CD4-positive, alpha-beta memory T cell (primary cell): Measurements from ENCODE around the gene CKB. TPM values are rescaled to one million over a fixed set of nuclear protein-coding genes. Genes with fewer than 3 reads are reported as not detected.

Experiments used
- CTCF ChIA-PET: fragments of 350-600 bp; sonication (Branson Sonifier 250); formaldehyde crosslinking; loops from one replicate; lab custom pipeline; 2021; ENCODE audit warnings: inconsistent platforms; ENCODE audit not compliant: partially characterized antibody; lab: Charles Lee
- POLR2A ChIA-PET: fragments of 350-600 bp; sonication (Branson Sonifier 250); formaldehyde crosslinking; loops from one replicate; lab custom pipeline; 2021; ENCODE audit not compliant: partially characterized antibody; lab: Charles Lee
- DNase-seq, 5 donors: peaks; one replicate each; pipeline versions ENCODE4 v3.0.0 to v3.0.0-alpha.2; 2020 to 2022; ENCODE audit warnings: mixed read lengths in 1 of 5
- H3K27ac ChIP-seq: one replicate; pipeline ENCODE4 v1.7.0; 2013; ENCODE audit warnings: low read depth, low read length
- H3K27me3 ChIP-seq: 2 replicates; pipeline ENCODE4 v1.7.0; 2013; ENCODE audit warnings: mild to moderate bottlenecking, low read length, moderate library complexity; ENCODE audit not compliant: insufficient read depth
- H3K36me3 ChIP-seq: 2 replicates; pipeline ENCODE4 v1.7.0; 2013; ENCODE audit warnings: mild to moderate bottlenecking, low read length, moderate library complexity; ENCODE audit not compliant: insufficient read depth
- H3K4me1 ChIP-seq: 2 replicates; pipeline ENCODE4 v1.7.0; 2013; ENCODE audit warnings: mild to moderate bottlenecking, low read length, moderate library complexity; ENCODE audit not compliant: insufficient read depth
- H3K4me3 ChIP-seq, 2 donors: one replicate each; pipeline ENCODE4 v1.7.0; 2013; ENCODE audit warnings: low read length in 2 of 2, mild to moderate bottlenecking in 1 of 2
- H3K9me3 ChIP-seq, 2 donors: one replicate each; pipeline ENCODE4 v1.7.0; 2013; ENCODE audit warnings: low read length in 2 of 2, control low read depth in 1 of 2; ENCODE audit not compliant: control insufficient read depth in 1 of 2
- H3K27ac Mint-ChIP-seq, 7 donors: one replicate each; pipeline ENCODE4 v1.8.0; 2020 to 2021; ENCODE audit warnings: mixed read lengths in 7 of 7, mild to moderate bottlenecking in 6 of 7, inconsistent platforms in 3 of 7, moderate library complexity in 3 of 7
- H3K27me3 Mint-ChIP-seq, 2 donors: one replicate each; pipeline ENCODE4 v1.8.0; 2020 to 2021; ENCODE audit warnings: mixed read lengths in 2 of 2
- H3K36me3 Mint-ChIP-seq, 2 donors: one replicate each; pipeline ENCODE4 v1.8.0; 2020 to 2021; ENCODE audit warnings: mixed read lengths in 2 of 2, inconsistent platforms in 1 of 2, mild to moderate bottlenecking in 1 of 2
- H3K4me1 Mint-ChIP-seq, 4 donors: one replicate each; pipeline ENCODE4 v1.8.0; 2020 to 2021; ENCODE audit warnings: mixed read lengths in 4 of 4, mild to moderate bottlenecking in 1 of 4
- H3K4me3 Mint-ChIP-seq, 8 donors: one replicate each; pipeline ENCODE4 v1.8.0; 2020 to 2021; ENCODE audit warnings: mixed read lengths in 8 of 8, mild to moderate bottlenecking in 7 of 8, moderate library complexity in 6 of 8, inconsistent platforms in 3 of 8
- H3K9me3 Mint-ChIP-seq, 8 donors: one replicate each; pipeline ENCODE4 v1.8.0; 2020 to 2021; ENCODE audit warnings: mixed read lengths in 8 of 8, mild to moderate bottlenecking in 5 of 8, inconsistent platforms in 3 of 8, moderate library complexity in 1 of 8
- intact Hi-C: fragments of 100-400 bp; cut with micrococcal nuclease; formaldehyde crosslinking; loops from one replicate; pipeline ENCODE4 v1.15.1; 2023
- polyA plus RNA-seq, 2 donors: library from polyadenylated mRNA; unstranded; fragments of 300-500 nt; fragmentation: Illumina TruSeq; gene quantifications; one replicate each; pipeline ENCODE4 v1.2.3, GENCODE V29; 2021
- total RNA-seq, 2 experiments: library from RNA; stranded (reverse); gene quantifications; one replicate each; pipeline ENCODE4 v1.2.3, GENCODE V29; 2021

Gene CKB
- total and polyA plus RNA-seq, 4 experiments from 2014 or later: 2.0 to 3.0 (median 2.5) TPM

DNA sequence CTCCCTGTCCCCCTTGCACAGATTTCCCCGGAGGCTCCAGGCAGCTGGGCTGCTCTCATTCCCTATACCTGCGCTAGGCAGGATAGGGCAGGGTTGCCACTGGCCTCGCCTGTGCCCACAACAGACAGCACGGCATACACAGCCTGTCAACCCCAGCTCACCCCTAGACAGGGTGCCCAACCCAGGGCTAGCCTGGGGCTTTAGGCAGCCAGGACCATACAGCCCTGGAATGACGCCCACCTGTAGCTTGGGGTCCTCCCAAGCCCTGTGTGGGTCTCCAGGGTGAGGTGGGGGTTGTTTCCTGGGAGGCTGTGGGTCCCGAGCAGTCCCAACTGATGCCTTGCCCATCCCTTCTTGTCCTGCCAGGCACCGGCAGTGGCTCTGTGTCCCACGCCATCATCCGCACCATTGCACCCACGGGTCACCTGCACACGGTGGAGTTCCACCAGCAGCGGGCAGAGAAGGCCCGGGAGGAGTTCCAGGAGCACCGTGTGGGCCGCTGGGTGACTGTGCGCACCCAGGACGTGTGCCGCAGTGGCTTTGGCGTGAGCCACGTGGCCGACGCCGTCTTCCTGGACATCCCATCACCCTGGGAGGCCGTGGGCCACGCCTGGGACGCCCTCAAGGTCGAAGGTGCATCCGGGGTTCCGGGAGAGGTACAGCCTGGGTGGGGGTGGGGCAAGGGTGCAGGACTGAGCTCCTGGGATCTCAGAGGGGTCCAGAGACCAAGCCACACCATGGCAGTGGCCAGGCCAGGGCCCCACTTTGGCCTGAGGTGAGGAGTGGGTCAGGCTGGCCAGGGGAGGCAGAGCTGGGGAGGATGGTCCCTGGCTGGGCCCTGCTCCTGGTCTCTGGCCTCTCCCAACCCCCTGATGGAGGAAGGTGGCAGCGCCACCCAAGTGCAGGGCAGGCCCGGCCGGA is 9.8 kb upstream of the CKB start:
- peaks cover 15 to 40% (median 24%) of the 10 kb centered on the region in 4 donors for H3K4me1 Mint-ChIP-seq
- POLR2A ChIA-PET: interaction anchor here (0.8 to 5.9 kb wide), 2 partner anchors 11 to 30 kb away, joined by 3 to 31 read pairs; partner anchors contain the start of genes BAG5 and COA8
- H3K36me3 Mint-ChIP-seq: peaks cover 0 to 2% of the 10 kb centered on the region in 2 donors
- no peaks in the 10 kb centered on the region for H3K9me3 Mint-ChIP-seq
- no peak overlapping the region for H3K27ac ChIP-seq
- peak overlapping the region in 3 of 7 donors; percentile 47 to 57 (median 53) for H3K27ac Mint-ChIP-seq
- CTCF ChIA-PET: interaction anchor here (1.6 kb wide), 1 partner anchor 14 kb away, joined by 6 read pairs; no protein-coding TSS in a partner anchor
- H3K27me3 ChIP-seq: no peaks in the 10 kb centered on the region
- no peak overlapping the region for H3K4me3 Mint-ChIP-seq
- H3K27me3 Mint-ChIP-seq: no peaks in the 10 kb centered on the region
- H3K4me1 ChIP-seq: peaks cover 30% of the 10 kb centered on the region
- no peaks in the 10 kb centered on the region for H3K36me3 ChIP-seq
- no peaks in the 10 kb centered on the region for H3K9me3 ChIP-seq
- H3K4me3 ChIP-seq: no peak overlapping the region
- intact Hi-C loops: no loop called here
- no peak for DNase-seq

DNA sequence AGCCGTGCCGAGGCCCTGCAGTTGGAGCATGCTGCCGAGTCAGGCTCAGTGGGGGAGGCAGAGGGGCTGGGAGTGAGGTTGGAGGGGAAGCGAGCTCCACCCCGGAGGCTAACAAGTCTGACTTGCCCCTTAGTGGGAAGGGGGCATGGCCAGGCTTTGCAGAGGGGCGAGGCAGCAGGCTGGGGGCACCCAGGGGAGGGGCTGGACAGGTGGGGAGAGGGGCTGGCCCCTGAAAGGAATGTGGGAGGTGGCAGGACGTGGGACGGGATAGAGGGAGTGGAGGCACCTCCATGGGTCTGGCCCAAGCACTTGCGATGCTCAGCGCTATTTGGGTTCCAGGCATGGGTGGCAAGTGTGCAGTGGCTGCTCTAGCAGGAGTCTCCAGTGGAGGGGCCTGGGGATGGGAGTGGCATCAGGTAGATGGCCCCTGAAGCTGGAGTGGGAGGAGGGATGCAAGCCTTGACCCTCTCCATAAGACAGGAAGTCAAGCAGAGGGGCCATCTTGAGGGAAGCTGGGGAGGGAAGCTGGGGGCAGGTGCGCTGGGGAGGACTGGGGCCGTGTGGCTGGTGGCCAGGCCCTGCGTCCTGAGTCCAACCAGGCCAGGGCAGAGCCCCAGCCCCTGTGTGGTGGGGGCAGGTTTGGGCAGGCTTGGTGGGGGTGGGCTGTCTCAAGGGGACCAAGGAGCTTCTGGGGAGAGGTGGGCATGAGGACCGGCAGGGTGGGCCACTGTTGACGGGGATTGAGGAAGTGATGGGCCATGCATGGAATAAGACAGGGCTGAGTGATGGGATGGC is 9.0 kb upstream of the CKB start:
- Mint-ChIP-seq H3K36me3 (peaks cover 0 to 2% of the 10 kb centered on the region in 2 donors), H3K9me3 (no peaks in the 10 kb centered on the region), H3K4me3 (peak overlapping the region in 4 of 8 donors; percentile 17 to 92 (median 34)), H3K27ac (peak overlapping the region in 5 of 7 donors; percentile 46 to 62 (median 53)), H3K4me1 (peaks cover 15 to 47% (median 25%) of the 10 kb centered on the region in 4 donors), H3K27me3 (no peaks in the 10 kb centered on the region)
- Histone ChIP-seq H3K36me3 (no peaks in the 10 kb centered on the region), H3K9me3 (no peaks in the 10 kb centered on the region), H3K27me3 (no peaks in the 10 kb centered on the region), H3K4me1 (peaks cover 30% of the 10 kb centered on the region), H3K27ac (no peak overlapping the region), H3K4me3 (no peak overlapping the region)
- CTCF ChIA-PET: interaction anchor here (0.7 to 2.0 kb wide), 3 partner anchors 11 to 15 kb away, joined by 3 to 8 read pairs (median 8); no protein-coding TSS in a partner anchor
- intact Hi-C loops: no loop called here
- POLR2A ChIA-PET: interaction anchor here (0.8 to 5.9 kb wide), 3 partner anchors 10 to 31 kb away, joined by 3 to 31 read pairs (median 17); partner anchors contain the start of genes BAG5, CKB and COA8
- no peak for DNase-seq

DNA sequence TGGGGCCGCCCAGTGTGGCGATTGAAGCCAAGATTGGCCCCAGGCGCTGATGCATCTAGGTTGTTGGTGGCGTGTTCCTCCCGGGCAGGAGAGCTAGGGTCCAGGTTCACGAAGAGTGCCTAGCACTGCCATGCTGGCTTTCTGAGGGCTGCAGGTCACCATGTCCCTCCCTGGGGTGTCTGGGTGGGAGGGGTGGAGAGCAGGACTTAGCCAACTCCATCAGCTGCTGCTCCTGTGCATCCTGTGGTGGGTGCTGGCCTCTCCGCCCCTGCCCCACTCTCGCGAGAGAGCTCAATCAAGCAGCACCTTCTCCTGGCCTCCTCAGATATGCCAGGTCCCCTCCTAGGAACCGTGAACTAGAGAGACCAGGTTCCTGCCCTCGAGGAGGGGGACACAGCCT is 8.2 kb upstream of the CKB start:
- H3K4me3 Mint-ChIP-seq: peak overlapping the region in 6 of 8 donors; percentile 75 to 96 (median 92)
- no peak for DNase-seq
- peak overlapping the region in 2 of 7 donors; percentile 47 to 95 for H3K27ac Mint-ChIP-seq
- Histone ChIP-seq H3K36me3 (no peaks in the 10 kb centered on the region), H3K4me1 (peaks cover 30% of the 10 kb centered on the region), H3K27ac (no peak overlapping the region), H3K27me3 (no peaks in the 10 kb centered on the region), H3K4me3 (no peak overlapping the region), H3K9me3 (no peaks in the 10 kb centered on the region)
- no peaks in the 10 kb centered on the region for H3K9me3 Mint-ChIP-seq
- intact Hi-C loops: no loop called here
- peaks cover 15 to 47% (median 25%) of the 10 kb centered on the region in 4 donors for H3K4me1 Mint-ChIP-seq
- ChIA-PET CTCF (interaction anchor here (0.7 to 2.0 kb wide), 3 partner anchors 10 to 15 kb away, joined by 3 to 8 read pairs (median 8); no protein-coding TSS in a partner anchor), POLR2A (interaction anchor here (0.9 to 5.9 kb wide), 3 partner anchors 9 to 209 kb away, joined by 3 to 31 read pairs (median 17); partner anchors contain the start of genes BAG5, CKB and COA8)
- H3K27me3 Mint-ChIP-seq: no peaks in the 10 kb centered on the region
- H3K36me3 Mint-ChIP-seq: peaks cover 0 to 2% of the 10 kb centered on the region in 2 donors

DNA sequence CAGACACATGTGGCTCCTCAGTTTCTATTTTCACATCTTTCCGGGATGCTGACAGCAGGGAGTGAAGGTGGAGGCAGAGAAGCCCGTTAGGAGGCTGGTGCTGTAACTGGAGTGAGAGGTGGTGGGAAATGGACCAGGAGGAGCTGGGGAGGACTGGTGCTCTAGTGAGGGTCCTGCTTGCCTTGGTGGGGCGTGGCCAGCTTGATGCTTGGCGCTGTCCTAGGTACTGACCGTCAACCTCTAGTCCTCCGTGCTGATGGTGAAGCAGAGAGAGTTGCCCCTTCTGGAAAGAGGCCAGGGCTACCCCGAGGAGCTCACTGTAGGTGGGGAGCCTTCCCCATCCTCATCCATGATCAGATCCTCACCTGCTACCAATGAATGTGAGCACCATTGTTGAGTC is 7.8 kb upstream of the CKB start:
- CTCF ChIA-PET: interaction anchor here (1.8 to 2.4 kb wide), 3 partner anchors 9 to 14 kb away, joined by 3 to 12 read pairs (median 8); no protein-coding TSS in a partner anchor
- Mint-ChIP-seq H3K27me3 (no peaks in the 10 kb centered on the region), H3K36me3 (peaks cover 0 to 2% of the 10 kb centered on the region in 2 donors), H3K4me3 (peak overlapping the region; percentile 72 to 96 (median 92)), H3K9me3 (no peaks in the 10 kb centered on the region), H3K4me1 (peaks cover 15 to 47% (median 25%) of the 10 kb centered on the region in 4 donors), H3K27ac (peak overlapping the region in 5 of 7 donors; percentile 2 to 95 (median 46))
- Histone ChIP-seq H3K9me3 (no peaks in the 10 kb centered on the region), H3K36me3 (no peaks in the 10 kb centered on the region), H3K4me1 (peaks cover 30% of the 10 kb centered on the region), H3K27me3 (no peaks in the 10 kb centered on the region), H3K4me3 (no peak overlapping the region), H3K27ac (no peak overlapping the region)
- DNase-seq: no peak
- intact Hi-C loops: no loop called here
- POLR2A ChIA-PET: interaction anchor here (0.9 to 5.9 kb wide), 6 partner anchors 8 to 210 kb away, joined by 3 to 31 read pairs (median 6); partner anchors contain the start of genes BAG5, CKB and COA8

DNA sequence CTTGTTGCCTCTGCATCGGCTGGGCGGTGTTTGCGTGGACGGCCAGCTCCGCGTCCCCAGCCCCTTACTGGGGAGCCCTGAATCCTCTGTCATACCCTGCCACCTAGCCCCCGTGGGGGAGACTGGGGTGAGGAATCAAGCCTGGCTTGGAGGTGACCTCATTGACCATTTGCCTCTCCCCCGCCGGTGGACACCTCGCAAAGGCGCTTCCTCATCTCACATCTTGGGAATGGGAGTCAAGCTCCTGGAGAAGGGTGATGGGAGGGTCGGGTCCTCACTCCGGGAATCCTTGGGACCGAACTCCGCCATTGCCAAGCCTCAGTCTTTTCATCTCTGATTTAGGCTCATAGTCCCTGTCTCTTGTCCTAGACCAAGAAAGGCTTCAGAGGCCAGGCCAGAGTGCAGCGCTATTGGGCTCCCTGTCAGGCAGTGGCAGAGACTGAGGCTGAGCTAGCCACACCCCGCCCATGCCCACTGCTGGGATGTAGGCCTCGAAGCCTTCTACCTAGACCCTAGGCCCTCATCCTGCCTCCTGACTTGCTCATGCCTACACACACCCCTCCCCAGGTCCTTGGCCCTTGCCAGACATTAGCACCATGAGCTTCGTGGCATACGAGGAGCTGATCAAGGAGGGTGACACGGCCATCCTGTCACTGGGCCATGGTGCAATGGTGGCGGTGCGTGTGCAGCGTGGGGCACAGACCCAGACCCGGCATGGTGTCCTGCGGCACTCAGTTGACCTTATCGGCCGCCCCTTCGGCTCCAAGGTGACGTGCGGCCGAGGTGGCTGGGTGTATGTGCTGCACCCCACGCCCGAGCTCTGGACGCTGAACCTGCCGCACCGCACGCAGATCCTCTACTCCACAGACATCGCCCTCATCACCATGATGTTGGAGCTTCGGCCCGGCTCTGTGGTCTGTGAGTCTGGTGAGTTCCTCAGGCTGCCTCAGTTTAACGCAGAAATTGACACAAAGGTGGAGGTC is 7.0 kb upstream of the CKB start:
- Mint-ChIP-seq H3K4me1 (peaks cover 17 to 47% (median 26%) of the 10 kb centered on the region in 4 donors), H3K27ac (peak overlapping the region; percentile 92 to 97 (median 95)), H3K4me3 (peak overlapping the region; percentile 91 to 96 (median 93)), H3K27me3 (no peaks in the 10 kb centered on the region), H3K9me3 (no peaks in the 10 kb centered on the region), H3K36me3 (peaks cover 0 to 2% of the 10 kb centered on the region in 2 donors)
- ChIA-PET CTCF (interaction anchor here (1.4 to 2.4 kb wide), 4 partner anchors 9 to 99 kb away, joined by 3 to 12 read pairs (median 6); partner anchors contain the start of gene KLC1), POLR2A (interaction anchor here (0.9 to 5.9 kb wide), 9 partner anchors 8 to 210 kb away, joined by 3 to 31 read pairs (median 5); partner anchors contain the start of genes BAG5, CKB and COA8)
- no peaks in the 10 kb centered on the region for H3K36me3 ChIP-seq
- intact Hi-C loops: loop anchor here (1.0 to 2.0 kb wide), 2 partner anchors 8 to 33 kb away; partner anchors contain the start of genes BAG5 and COA8
- H3K27me3 ChIP-seq: no peaks in the 10 kb centered on the region
- H3K9me3 ChIP-seq: no peaks in the 10 kb centered on the region
- H3K4me1 ChIP-seq: peaks cover 30% of the 10 kb centered on the region
- peak overlapping the region; percentile 56 to 93 for H3K4me3 ChIP-seq
- H3K27ac ChIP-seq: peak overlapping the region; percentile 76
- no peak for DNase-seq
